Hepatocyte (in vitro differentiated cells): ENCODE measurements around the gene ZNF862. TPM values are rescaled to one million over a fixed set of nuclear protein-coding genes. Genes with fewer than 3 reads are reported as not detected.

Experiments
- DNase-seq: peaks from one replicate; pipeline ENCODE4 v3.0.0-alpha.2; 2016; ENCODE audit warnings: low spot score
- H2AFZ ChIP-seq: fragments of 200-600 bp; sonication (generic); 2 replicates; pipeline ENCODE4 v1.6.0; 2016; ENCODE audit warnings: antibody characterized with exemption, mild to moderate bottlenecking
- H3K27ac ChIP-seq: fragments of 200-600 bp; sonication (generic); 2 replicates; pipeline ENCODE4 v1.5.1; 2016; ENCODE audit warnings: mild to moderate bottlenecking
- H3K27me3 ChIP-seq: fragments of 200-600 bp; sonication (generic); 2 replicates; pipeline ENCODE4 v1.6.1; 2016
- H3K36me3 ChIP-seq: fragments of 200-600 bp; sonication (generic); replicated peaks from 2 replicates; pipeline ENCODE4 v1.5.1; 2016; ENCODE audit warnings: low read depth; ENCODE audit not compliant: insufficient read depth
- H3K4me1 ChIP-seq: fragments of 200-600 bp; sonication (generic); 2 replicates; pipeline ENCODE4 v1.5.1; 2016; ENCODE audit warnings: mild to moderate bottlenecking, moderate library complexity; ENCODE audit not compliant: insufficient read depth
- H3K4me2 ChIP-seq: fragments of 200-600 bp; sonication (generic); 2 replicates; pipeline ENCODE4 v1.6.0; 2016
- H3K4me3 ChIP-seq: fragments of 200-600 bp; sonication (generic); 2 replicates; pipeline ENCODE4 v1.5.1; 2016; ENCODE audit warnings: mild to moderate bottlenecking
- H3K79me2 ChIP-seq: fragments of 200-600 bp; sonication (generic); 2 replicates; pipeline ENCODE4 v1.6.0; 2017; ENCODE audit warnings: mild to moderate bottlenecking
- H3K9me2 ChIP-seq: fragments of 200-600 bp; sonication (generic); replicated peaks from 2 replicates; pipeline ENCODE4 v1.6.0; 2017; ENCODE audit warnings: mild to moderate bottlenecking; ENCODE audit not compliant: insufficient read depth
- H3K9me3 ChIP-seq: fragments of 200-600 bp; sonication (generic); 2 replicates; pipeline ENCODE4 v1.5.1; 2016; ENCODE audit warnings: low read depth, mild to moderate bottlenecking
- H4K20me1 ChIP-seq: fragments of 200-600 bp; sonication (generic); 2 replicates; pipeline ENCODE4 v1.6.0; 2016; ENCODE audit warnings: mild to moderate bottlenecking; ENCODE audit not compliant: insufficient read depth, poor library complexity, severe bottlenecking
- EZH2 ChIP-seq: fragments of 200-600 bp; sonication (generic); IDR thresholded peaks from 2 replicates; pipeline ENCODE4 v1.6.1; 2016; ENCODE audit warnings: antibody characterized with exemption, mild to moderate bottlenecking, borderline replicate concordance
- EZH2phosphoT487 ChIP-seq: fragments of 200-600 bp; sonication (generic); IDR thresholded peaks from one replicate; pipeline ENCODE4 v1.6.1; 2018; ENCODE audit warnings: antibody characterized with exemption, mild to moderate bottlenecking, low read depth, moderate library complexity; ENCODE audit not compliant: unreplicated experiment, severe bottlenecking
- WGBS: methylation state at CpG from one replicate; pipeline ENCODE4 v1.1.6; 2016; ENCODE audit warnings: low lambda C conversion rate; ENCODE audit errors: missing lambda C conversion rate; 5-methylcytosine and 5-hydroxymethylcytosine counted together
- polyA plus RNA-seq: library from polyadenylated mRNA; unstranded; fragments of >200 nt; fragmentation: Nextera tagmentation; extraction: Ambion mirVana; gene quantifications from 2 replicates; pipeline ENCODE4 v1.2.1, GENCODE V29; 2016
- total RNA-seq: library from RNA; depleted of rRNA; stranded (reverse); fragments of >200 nt; gene quantifications from 2 replicates; pipeline ENCODE4 v1.2.3, GENCODE V29; 2014
- TF ChIP-seq, protein P1 (sequence below): fragments of 200-600 bp; sonication (generic); IDR thresholded peaks from 2 replicates; pipeline ENCODE4 v1.5.1; 2016; ENCODE audit warnings: antibody characterized with exemption, mild to moderate bottlenecking; ENCODE audit not compliant: poor library complexity

Gene ZNF862
- total and polyA plus RNA-seq, 2 experiments from 2014 or later, result 3.5 to 9.2 TPM

DNA sequence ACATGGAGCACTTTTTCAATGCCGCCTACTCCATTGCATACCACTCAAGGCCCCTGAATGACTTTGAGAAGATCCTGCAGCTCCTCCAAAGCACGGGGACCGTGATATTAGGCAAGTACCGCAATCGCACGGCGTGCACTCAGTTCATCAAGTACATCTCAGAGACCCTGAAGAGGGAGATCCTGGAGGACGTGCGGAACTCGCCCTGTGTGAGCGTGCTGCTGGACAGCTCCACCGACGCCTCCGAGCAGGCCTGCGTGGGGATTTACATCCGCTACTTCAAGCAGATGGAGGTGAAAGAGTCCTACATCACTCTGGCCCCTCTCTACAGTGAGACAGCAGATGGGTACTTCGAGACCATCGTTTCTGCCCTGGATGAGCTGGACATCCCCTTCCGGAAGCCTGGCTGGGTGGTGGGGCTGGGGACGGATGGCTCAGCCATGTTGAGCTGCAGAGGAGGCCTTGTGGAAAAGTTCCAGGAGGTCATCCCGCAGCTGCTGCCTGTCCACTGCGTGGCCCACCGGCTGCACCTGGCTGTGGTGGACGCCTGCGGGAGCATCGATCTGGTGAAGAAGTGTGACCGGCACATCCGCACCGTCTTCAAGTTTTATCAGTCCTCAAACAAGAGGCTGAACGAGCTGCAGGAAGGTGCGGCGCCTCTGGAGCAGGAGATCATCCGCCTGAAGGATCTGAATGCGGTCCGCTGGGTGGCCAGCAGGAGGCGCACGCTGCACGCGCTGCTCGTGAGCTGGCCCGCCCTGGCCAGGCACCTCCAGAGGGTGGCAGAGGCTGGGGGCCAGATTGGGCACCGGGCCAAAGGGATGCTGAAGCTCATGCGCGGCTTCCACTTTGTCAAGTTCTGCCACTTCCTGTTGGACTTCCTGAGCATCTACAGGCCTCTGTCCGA is 22.9 kb downstream of the ZNF862 start:
- 80% methylated on average over 44 of the region's 45 CpGs for WGBS
- Histone ChIP-seq H3K4me1 (no peaks in the 10 kb centered on the region), H4K20me1 (no peaks in the 10 kb centered on the region), H3K79me2 (no peaks in the 10 kb centered on the region), H3K27ac (no peak overlapping the region), H3K9me2 (no peaks in the 10 kb centered on the region), H2AFZ (no peak overlapping the region), H3K9me3 (no peaks in the 10 kb centered on the region), H3K4me2 (no peak overlapping the region), H3K4me3 (no peak overlapping the region), H3K36me3 (no peaks in the 10 kb centered on the region), H3K27me3 (no peaks in the 10 kb centered on the region)
- no peak for DNase-seq
- TF ChIP-seq EZH2phosphoT487, result no peak
- TF ChIP-seq, protein P1, sequence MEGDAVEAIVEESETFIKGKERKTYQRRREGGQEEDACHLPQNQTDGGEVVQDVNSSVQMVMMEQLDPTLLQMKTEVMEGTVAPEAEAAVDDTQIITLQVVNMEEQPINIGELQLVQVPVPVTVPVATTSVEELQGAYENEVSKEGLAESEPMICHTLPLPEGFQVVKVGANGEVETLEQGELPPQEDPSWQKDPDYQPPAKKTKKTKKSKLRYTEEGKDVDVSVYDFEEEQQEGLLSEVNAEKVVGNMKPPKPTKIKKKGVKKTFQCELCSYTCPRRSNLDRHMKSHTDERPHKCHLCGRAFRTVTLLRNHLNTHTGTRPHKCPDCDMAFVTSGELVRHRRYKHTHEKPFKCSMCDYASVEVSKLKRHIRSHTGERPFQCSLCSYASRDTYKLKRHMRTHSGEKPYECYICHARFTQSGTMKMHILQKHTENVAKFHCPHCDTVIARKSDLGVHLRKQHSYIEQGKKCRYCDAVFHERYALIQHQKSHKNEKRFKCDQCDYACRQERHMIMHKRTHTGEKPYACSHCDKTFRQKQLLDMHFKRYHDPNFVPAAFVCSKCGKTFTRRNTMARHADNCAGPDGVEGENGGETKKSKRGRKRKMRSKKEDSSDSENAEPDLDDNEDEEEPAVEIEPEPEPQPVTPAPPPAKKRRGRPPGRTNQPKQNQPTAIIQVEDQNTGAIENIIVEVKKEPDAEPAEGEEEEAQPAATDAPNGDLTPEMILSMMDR, result peak; percentile 36

DNA sequence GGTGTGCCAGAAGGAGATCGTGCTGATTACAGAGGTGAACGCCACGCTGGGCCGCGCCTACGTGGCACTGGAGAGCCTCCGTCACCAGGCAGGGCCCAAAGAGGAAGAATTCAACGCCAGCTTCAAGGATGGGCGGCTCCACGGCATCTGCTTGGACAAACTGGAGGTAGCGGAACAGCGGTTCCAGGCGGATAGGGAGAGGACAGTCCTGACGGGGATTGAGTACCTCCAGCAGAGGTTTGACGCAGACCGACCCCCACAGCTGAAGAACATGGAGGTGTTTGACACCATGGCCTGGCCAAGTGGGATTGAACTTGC is 23.5 kb downstream of the ZNF862 start:
- Histone ChIP-seq H3K9me2 (no peaks in the 10 kb centered on the region), H3K4me1 (no peaks in the 10 kb centered on the region), H3K9me3 (no peaks in the 10 kb centered on the region), H3K27me3 (no peaks in the 10 kb centered on the region), H3K36me3 (no peaks in the 10 kb centered on the region), H3K27ac (no peak overlapping the region), H3K4me2 (no peak overlapping the region), H3K79me2 (no peaks in the 10 kb centered on the region), H3K4me3 (no peak overlapping the region), H2AFZ (no peak overlapping the region), H4K20me1 (no peaks in the 10 kb centered on the region)
- 97% methylated on average over 16 of the region's 16 CpGs for WGBS
- TF ChIP-seq EZH2phosphoT487, result no peak
- no peak for TF ChIP-seq EZH2
- TF ChIP-seq, protein P1, result no peak
- DNase-seq, result no peak

DNA sequence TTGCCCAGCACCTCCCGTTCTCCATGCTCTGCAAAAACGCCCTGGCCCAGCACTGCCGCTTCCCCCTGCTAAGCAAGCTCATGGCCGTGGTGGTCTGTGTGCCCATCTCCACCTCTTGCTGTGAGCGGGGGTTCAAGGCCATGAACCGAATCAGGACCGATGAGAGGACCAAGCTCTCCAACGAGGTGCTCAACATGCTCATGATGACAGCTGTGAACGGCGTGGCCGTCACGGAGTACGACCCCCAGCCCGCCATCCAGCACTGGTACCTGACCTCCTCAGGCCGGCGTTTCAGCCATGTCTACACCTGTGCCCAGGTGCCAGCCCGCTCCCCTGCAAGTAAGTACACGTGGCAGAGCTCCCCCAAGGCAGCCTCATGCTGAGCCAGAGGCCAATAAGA is 24.0 kb downstream of the ZNF862 start:
- no peaks in the 10 kb centered on the region for H3K36me3 ChIP-seq
- WGBS, result 91% methylated on average over 18 of the region's 18 CpGs
- H3K27me3 ChIP-seq, result no peaks in the 10 kb centered on the region
- H3K9me3 ChIP-seq, result no peaks in the 10 kb centered on the region
- H3K4me3 ChIP-seq, result no peak overlapping the region
- TF ChIP-seq, protein P1, result no peak
- TF ChIP-seq EZH2 (no peak), EZH2phosphoT487 (no peak)
- no peak overlapping the region for H3K4me2 ChIP-seq
- H3K4me1 ChIP-seq, result no peaks in the 10 kb centered on the region
- H2AFZ ChIP-seq, result no peak overlapping the region
- no peaks in the 10 kb centered on the region for H3K79me2 ChIP-seq
- no peak overlapping the region for H3K27ac ChIP-seq
- DNase-seq, result no peak
- H4K20me1 ChIP-seq, result no peaks in the 10 kb centered on the region
- H3K9me2 ChIP-seq, result no peaks in the 10 kb centered on the region
